WTC11 (cell line): ENCODE results near the gene ANO10.

ENCODE experiments used
- ATF3 ChIP-seq: sonication (generic); formaldehyde crosslinking; conservative IDR thresholded peaks from 2 replicates; pipeline ENCODE4 v1.8.1; 2022; ENCODE audit warnings: mild to moderate bottlenecking, missing genetic modification reagents
- CTCF ChIP-seq: fragments of 200-600 bp; IDR thresholded peaks from 2 replicates; pipeline ENCODE4 v1.8.0; 2022; ENCODE audit warnings: antibody characterized with exemption
- MAX ChIP-seq: sonication (generic); formaldehyde crosslinking; IDR thresholded peaks from 2 replicates; pipeline ENCODE4 v1.8.0; 2022; ENCODE audit warnings: mild to moderate bottlenecking, missing genetic modification reagents
- PRDM15 ChIP-seq: sonication (generic); formaldehyde crosslinking; IDR thresholded peaks from 2 replicates; pipeline ENCODE4 v1.8.0; 2022; ENCODE audit warnings: missing genetic modification reagents
- USF2 ChIP-seq: sonication (generic); formaldehyde crosslinking; IDR thresholded peaks from 2 replicates; pipeline ENCODE4 v1.8.1; 2023; ENCODE audit warnings: mild to moderate bottlenecking, missing genetic modification reagents, moderate library complexity

GRCh38 chr3:43436507-43437140 is 185.2 kb downstream of the ANO10 start:
- TF ChIP-seq CTCF (no peak), PRDM15 (CRISPR knock-in tag) (no peak), USF2 (CRISPR knock-in tag) (no peak), MAX (no peak), ATF3 (CRISPR knock-in tag) (no peak)
